ENCODE data around the gene UTP14A.

The UTP14A gene

GRCh38 chrX:129955682-129956081 lies 49.7 kb downstream of the UTP14A start:
- no peak overlapping the region for H3K9ac ChIP-seq (ENCODE audit: low read length)
- peaks cover 3% of the 10 kb centered on the region for H3K27me3 ChIP-seq (ENCODE audit: control insufficient read depth, insufficient read depth, low read length)
- no peak overlapping the region for H3K4me3 ChIP-seq (ENCODE audit: low read length)
- no peaks in the 10 kb centered on the region for H3K36me3 ChIP-seq (ENCODE audit: control insufficient read depth, insufficient read depth, low read length)
- no peaks in the 10 kb centered on the region for H3K4me1 ChIP-seq (ENCODE audit: control insufficient read depth, insufficient read depth, low read length)
- no peak overlapping the region for H3K27ac ChIP-seq (ENCODE audit: low read depth, low read length)

- peaks cover 3% of the 10 kb centered on the region for H3K27me3 ChIP-seq (ENCODE audit: control insufficient read depth, insufficient read depth, low read length)
- H3K4me3 ChIP-seq (ENCODE audit: low read length): no peak overlapping the region
- no peaks in the 10 kb centered on the region for H3K4me1 ChIP-seq (ENCODE audit: control insufficient read depth, insufficient read depth, low read length)
- no peak overlapping the region for H3K9ac ChIP-seq (ENCODE audit: low read length)
- no peak overlapping the region for H3K27ac ChIP-seq (ENCODE audit: low read depth, low read length)
- no peaks in the 10 kb centered on the region for H3K36me3 ChIP-seq (ENCODE audit: control insufficient read depth, insufficient read depth, low read length)
These were observed 50.2 kb downstream of the UTP14A start for GRCh38 chrX:129956145-129956544.

GRCh38 chrX:129956765-129957164 lies 50.8 kb downstream of the UTP14A start:
- Histone ChIP-seq H3K27me3 (ENCODE audit: control insufficient read depth, insufficient read depth, low read length) (peaks cover 3% of the 10 kb centered on the region), H3K27ac (ENCODE audit: low read depth, low read length) (no peak overlapping the region), H3K4me3 (ENCODE audit: low read length) (peak overlapping the region; percentile 34)

GRCh38 chrX:129957241-129958082 lies 51.5 kb downstream of the UTP14A start:
- peak overlapping the region; percentile 51 for H3K27ac ChIP-seq (ENCODE audit: low read depth, low read length)
- H3K36me3 ChIP-seq (ENCODE audit: control insufficient read depth, insufficient read depth, low read length): no peaks in the 10 kb centered on the region
- H3K4me1 ChIP-seq (ENCODE audit: control insufficient read depth, insufficient read depth, low read length): no peaks in the 10 kb centered on the region
- H3K27me3 ChIP-seq (ENCODE audit: control insufficient read depth, insufficient read depth, low read length): peaks cover 3% of the 10 kb centered on the region
- H3K9ac ChIP-seq (ENCODE audit: low read length): no peak overlapping the region
- peak overlapping the region; percentile 63 for H3K4me3 ChIP-seq (ENCODE audit: low read length)

More at GRCh38 chrX:129956765-129957164, 50.8 kb downstream of the UTP14A start:
- no peaks in the 10 kb centered on the region for H3K36me3 ChIP-seq (ENCODE audit: control insufficient read depth, insufficient read depth, low read length)
- no peak overlapping the region for H3K9ac ChIP-seq (ENCODE audit: low read length)
- H3K4me1 ChIP-seq (ENCODE audit: control insufficient read depth, insufficient read depth, low read length): no peaks in the 10 kb centered on the region

GRCh38 chrX:129958083-129958465 lies 52.1 kb downstream of the UTP14A start:
- H3K4me3 ChIP-seq (ENCODE audit: low read length): peak overlapping the region; percentile 63
- H3K9ac ChIP-seq (ENCODE audit: low read length): no peak overlapping the region

GRCh38 chrX:129958814-129959492 lies 53.0 kb downstream of the UTP14A start:
- H3K36me3 ChIP-seq (ENCODE audit: control insufficient read depth, insufficient read depth, low read length): no peaks in the 10 kb centered on the region
- H3K4me1 ChIP-seq (ENCODE audit: control insufficient read depth, insufficient read depth, low read length): no peaks in the 10 kb centered on the region
- peak overlapping the region; percentile 7 for H3K4me3 ChIP-seq (ENCODE audit: low read length)
- peaks cover 3% of the 10 kb centered on the region for H3K27me3 ChIP-seq (ENCODE audit: control insufficient read depth, insufficient read depth, low read length)
- H3K9ac ChIP-seq (ENCODE audit: low read length): no peak overlapping the region
- H3K27ac ChIP-seq (ENCODE audit: low read depth, low read length): no peak overlapping the region

More at GRCh38 chrX:129958083-129958465, 52.1 kb downstream of the UTP14A start:
- Histone ChIP-seq H3K27ac (ENCODE audit: low read depth, low read length) (no peak overlapping the region), H3K4me1 (ENCODE audit: control insufficient read depth, insufficient read depth, low read length) (no peaks in the 10 kb centered on the region), H3K27me3 (ENCODE audit: control insufficient read depth, insufficient read depth, low read length) (peaks cover 3% of the 10 kb centered on the region), H3K36me3 (ENCODE audit: control insufficient read depth, insufficient read depth, low read length) (no peaks in the 10 kb centered on the region)

- Histone ChIP-seq H3K4me1 (ENCODE audit: control insufficient read depth, insufficient read depth, low read length) (no peaks in the 10 kb centered on the region), H3K36me3 (ENCODE audit: control insufficient read depth, insufficient read depth, low read length) (no peaks in the 10 kb centered on the region), H3K9ac (ENCODE audit: low read length) (no peak overlapping the region), H3K27ac (ENCODE audit: low read depth, low read length) (no peak overlapping the region), H3K4me3 (ENCODE audit: low read length) (peak overlapping the region; percentile 7), H3K27me3 (ENCODE audit: control insufficient read depth, insufficient read depth, low read length) (peaks cover 3% of the 10 kb centered on the region)
These were observed 53.5 kb downstream of the UTP14A start for GRCh38 chrX:129959493-129959832.

GRCh38 chrX:129961180-129962083 lies 55.5 kb downstream of the UTP14A start:
- Histone ChIP-seq H3K9ac (ENCODE audit: low read length) (no peak overlapping the region), H3K27me3 (ENCODE audit: control insufficient read depth, insufficient read depth, low read length) (peaks cover 3% of the 10 kb centered on the region), H3K27ac (ENCODE audit: low read depth, low read length) (no peak overlapping the region), H3K4me3 (ENCODE audit: low read length) (peak overlapping the region; percentile 32), H3K36me3 (ENCODE audit: control insufficient read depth, insufficient read depth, low read length) (no peaks in the 10 kb centered on the region), H3K4me1 (ENCODE audit: control insufficient read depth, insufficient read depth, low read length) (no peaks in the 10 kb centered on the region)

- Histone ChIP-seq H3K27me3 (ENCODE audit: control insufficient read depth, insufficient read depth, low read length) (peaks cover 3% of the 10 kb centered on the region), H3K4me3 (ENCODE audit: low read length) (no peak overlapping the region), H3K36me3 (ENCODE audit: control insufficient read depth, insufficient read depth, low read length) (no peaks in the 10 kb centered on the region), H3K9ac (ENCODE audit: low read length) (no peak overlapping the region), H3K4me1 (ENCODE audit: control insufficient read depth, insufficient read depth, low read length) (no peaks in the 10 kb centered on the region), H3K27ac (ENCODE audit: low read depth, low read length) (no peak overlapping the region)
These were observed 57.8 kb downstream of the UTP14A start for GRCh38 chrX:129963729-129964128.

GRCh38 chrX:129965166-129965565 lies 59.2 kb downstream of the UTP14A start:
- Histone ChIP-seq H3K4me1 (ENCODE audit: control insufficient read depth, insufficient read depth, low read length) (no peaks in the 10 kb centered on the region), H3K27ac (ENCODE audit: low read depth, low read length) (no peak overlapping the region), H3K9ac (ENCODE audit: low read length) (no peak overlapping the region), H3K27me3 (ENCODE audit: control insufficient read depth, insufficient read depth, low read length) (no peaks in the 10 kb centered on the region), H3K36me3 (ENCODE audit: control insufficient read depth, insufficient read depth, low read length) (no peaks in the 10 kb centered on the region), H3K4me3 (ENCODE audit: low read length) (no peak overlapping the region)

GRCh38 chrX:129968968-129969367 lies 63.0 kb downstream of the UTP14A start:
- Histone ChIP-seq H3K27ac (ENCODE audit: low read depth, low read length) (no peak overlapping the region), H3K4me1 (ENCODE audit: control insufficient read depth, insufficient read depth, low read length) (no peaks in the 10 kb centered on the region), H3K36me3 (ENCODE audit: control insufficient read depth, insufficient read depth, low read length) (no peaks in the 10 kb centered on the region), H3K27me3 (ENCODE audit: control insufficient read depth, insufficient read depth, low read length) (no peaks in the 10 kb centered on the region), H3K9ac (ENCODE audit: low read length) (no peak overlapping the region), H3K4me3 (ENCODE audit: low read length) (no peak overlapping the region)

GRCh38 chrX:129976441-129976840 lies 70.5 kb downstream of the UTP14A start:
- H3K9ac ChIP-seq (ENCODE audit: low read length): no peak overlapping the region
- no peak overlapping the region for H3K4me3 ChIP-seq (ENCODE audit: low read length)
- H3K27ac ChIP-seq (ENCODE audit: low read depth, low read length): no peak overlapping the region
- H3K36me3 ChIP-seq (ENCODE audit: control insufficient read depth, insufficient read depth, low read length): no peaks in the 10 kb centered on the region
- no peaks in the 10 kb centered on the region for H3K27me3 ChIP-seq (ENCODE audit: control insufficient read depth, insufficient read depth, low read length)
- no peaks in the 10 kb centered on the region for H3K4me1 ChIP-seq (ENCODE audit: control insufficient read depth, insufficient read depth, low read length)
